NCI-H128 (cell line): ENCODE results near the gene ISLR.
A peak's percentile ranks its signal among the peaks of the same experiment; 100 is the strongest.

Source experiments
- DNase-seq: peaks from one replicate; lab custom pipeline; 2025; ENCODE audit not compliant: unreplicated experiment; lab: John Stamatoyannopoulos, UW

Gene ISLR

DNA sequence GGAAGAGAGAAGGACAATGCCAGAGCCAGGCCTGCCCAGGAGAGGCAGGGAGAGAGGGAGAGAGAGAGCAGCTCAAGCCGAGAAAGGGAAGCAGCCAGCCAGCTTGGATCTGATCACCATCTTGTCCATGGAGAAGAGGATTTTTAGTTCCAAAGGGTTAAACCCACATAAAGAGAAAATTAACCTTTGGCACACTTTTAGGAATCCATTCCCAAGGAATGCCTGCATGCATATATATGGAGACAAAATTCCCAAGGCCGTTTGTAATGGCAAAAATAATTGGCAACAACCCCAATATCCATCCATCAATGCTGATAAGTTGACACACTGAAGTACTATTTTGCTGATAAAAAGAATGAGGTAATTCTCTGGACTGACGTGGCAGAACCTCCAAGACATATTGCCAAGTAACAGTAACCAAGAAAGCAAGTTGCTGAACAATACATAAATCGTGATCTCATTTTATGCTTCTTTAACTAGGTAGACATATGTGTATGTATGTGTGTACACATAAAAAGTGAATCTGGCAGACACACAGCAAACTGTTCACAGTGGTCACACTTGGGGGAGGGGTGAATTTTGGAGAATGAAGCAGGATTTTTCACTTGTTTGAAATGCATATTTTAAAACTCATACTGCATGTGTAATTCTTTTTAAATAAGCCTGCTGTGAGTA, 36.6 kb downstream of the ISLR start:
- no peak for DNase-seq

DNA sequence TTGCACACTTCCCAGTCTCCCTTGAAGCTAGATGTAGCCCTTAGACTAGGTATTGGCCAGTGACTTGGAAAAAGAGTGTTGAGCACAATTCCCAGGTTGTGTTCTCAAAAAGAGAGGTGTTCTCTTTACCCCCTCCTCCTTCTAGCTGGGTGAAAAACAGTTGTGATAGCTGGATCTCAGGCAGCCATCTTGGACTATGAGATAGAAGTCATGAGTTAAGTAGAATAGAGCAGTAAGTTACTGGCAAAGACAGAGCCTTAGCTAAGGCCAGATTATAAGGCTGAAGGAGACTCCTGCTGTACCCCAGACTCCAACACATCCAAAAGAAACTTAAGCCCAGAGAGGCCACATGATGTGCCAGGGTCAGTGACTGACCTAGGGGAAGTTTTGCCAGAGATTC, 37.2 kb downstream of the ISLR start:
- no peak for DNase-seq

DNA sequence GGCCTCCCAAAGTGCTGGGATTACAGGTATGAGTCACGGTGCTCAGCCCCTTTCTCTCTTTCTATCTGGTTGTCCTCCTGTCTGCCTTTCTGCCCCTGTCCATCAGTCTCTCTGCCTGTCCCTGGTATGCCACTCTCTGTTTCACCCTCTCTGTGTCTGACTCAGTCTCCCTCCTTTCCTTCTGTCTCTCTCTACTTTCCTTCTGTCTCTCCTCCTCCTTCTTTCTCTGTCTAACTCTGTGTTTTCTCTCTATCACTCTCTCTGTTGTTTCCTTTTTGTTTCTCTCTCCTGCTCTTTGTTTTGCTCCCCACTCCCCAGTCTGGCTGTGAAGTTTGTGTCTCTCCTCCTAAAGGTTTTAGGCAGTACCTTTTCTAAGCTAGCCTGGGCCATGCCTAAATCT, 38.1 kb downstream of the ISLR start:
- no peak for DNase-seq

DNA sequence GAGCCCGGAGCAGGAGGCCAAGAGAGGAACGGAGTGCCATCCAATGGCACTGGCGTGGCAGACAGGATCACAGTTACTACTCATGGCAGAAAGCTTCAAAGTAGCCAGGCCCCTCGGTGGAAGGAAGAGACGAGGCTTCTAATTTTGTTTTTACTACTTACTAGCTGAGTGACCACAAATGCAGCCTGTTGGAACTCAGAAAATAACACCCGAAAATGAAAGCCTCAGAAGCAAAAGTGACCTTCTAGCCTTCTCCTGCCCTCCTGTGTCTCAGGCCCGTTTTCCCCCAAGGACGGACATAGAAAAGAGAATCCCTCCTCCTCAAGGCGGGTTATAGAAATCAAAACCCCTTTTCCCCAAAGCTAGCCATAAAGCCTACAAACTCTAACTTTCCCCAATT, 39.0 kb downstream of the ISLR start:
- DNase-seq, result no peak

DNA sequence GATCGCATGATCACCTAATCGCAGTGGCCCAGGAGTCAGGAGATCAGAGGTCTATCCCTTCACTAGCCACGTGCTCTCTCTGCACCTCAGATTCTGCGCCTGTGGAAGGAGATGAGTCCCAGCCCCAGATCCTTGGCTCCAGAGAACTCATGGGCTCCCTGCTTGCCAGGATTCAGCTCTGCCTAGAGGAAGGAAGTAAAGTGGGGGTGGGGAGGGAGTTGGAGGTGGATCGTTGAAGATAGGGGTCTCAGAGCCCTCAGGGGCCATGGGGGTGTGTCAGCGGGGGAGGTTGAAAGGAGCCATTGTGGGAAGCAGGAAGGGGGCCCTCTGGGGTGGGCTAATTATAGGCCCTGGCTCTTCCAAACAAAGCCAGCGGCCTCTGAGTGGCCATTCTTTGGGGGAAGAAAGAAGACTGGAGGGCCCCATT, 40.4 kb downstream of the ISLR start:
- no peak for DNase-seq

DNA sequence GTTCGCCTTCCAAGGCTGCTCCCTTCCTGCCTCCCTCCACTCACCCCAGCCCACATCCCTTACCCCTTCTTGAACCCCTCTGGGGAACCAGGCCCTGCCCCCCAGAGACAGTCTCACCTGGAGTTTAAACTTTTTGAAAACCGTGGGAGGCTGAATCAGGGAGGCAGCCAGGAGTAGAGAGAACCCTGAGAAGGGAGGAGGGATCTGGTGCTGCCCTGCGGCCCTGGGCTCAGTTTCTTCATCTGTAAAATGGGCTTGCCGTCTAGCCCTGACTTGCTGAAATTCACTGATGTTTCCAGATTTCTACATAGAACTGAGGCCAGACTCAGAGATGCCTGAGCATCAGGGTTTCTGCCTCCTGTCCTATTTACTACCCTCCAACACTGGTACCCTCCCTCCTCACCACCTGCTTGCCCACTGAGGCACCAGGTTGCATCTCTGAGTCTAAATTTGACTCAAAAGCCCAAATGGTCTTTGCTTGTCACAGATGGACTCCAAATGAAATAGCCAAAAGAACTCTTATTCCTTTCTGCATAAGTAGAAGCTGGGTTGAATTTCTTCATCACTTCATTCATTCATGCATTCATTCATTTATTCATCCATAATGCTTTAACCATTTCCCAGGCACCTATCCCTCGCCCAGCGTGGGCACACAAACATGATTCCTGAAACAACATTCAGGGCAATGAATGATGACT, 41.0 kb downstream of the ISLR start:
- no peak for DNase-seq

DNA sequence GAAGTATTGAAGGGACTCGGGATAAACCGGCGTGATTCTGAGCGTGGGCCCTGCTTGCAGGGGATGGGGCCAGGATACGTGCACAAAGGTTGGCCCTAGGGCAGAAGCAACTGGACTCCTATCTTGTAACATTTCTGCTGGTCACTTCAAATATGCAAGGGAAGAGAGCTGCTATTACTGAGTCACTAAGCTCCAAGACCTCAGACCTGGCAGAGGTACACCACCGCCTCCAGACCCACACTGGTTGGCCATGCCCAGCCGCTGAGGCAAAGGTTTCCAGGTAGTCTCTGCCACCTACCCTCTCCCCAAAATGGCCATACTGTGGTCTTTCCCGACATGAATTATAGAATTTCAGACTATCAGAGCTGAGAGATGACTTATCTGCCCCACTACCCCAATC, 42.4 kb downstream of the ISLR start:
- no peak for DNase-seq

DNA sequence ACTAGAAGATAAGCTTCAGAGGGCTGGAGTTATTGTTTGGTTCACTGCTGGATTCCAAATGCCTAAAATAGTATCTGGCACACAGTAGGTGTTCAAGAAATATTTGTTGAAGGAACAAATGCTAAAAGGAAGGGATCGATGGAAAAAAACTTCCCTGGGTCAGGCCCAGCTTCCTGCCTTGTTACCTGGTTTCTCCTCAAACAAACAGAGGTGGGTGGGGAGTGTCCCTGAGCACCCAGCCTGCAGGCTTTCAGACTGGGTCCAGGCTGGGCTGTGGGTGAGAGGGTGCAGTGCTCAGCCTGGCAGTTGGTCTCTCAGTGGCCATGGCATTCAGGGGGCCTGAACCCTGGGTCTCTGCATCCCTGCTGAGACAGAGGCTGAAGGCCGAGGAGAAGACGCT, 43.4 kb downstream of the ISLR start:
- no peak for DNase-seq

DNA sequence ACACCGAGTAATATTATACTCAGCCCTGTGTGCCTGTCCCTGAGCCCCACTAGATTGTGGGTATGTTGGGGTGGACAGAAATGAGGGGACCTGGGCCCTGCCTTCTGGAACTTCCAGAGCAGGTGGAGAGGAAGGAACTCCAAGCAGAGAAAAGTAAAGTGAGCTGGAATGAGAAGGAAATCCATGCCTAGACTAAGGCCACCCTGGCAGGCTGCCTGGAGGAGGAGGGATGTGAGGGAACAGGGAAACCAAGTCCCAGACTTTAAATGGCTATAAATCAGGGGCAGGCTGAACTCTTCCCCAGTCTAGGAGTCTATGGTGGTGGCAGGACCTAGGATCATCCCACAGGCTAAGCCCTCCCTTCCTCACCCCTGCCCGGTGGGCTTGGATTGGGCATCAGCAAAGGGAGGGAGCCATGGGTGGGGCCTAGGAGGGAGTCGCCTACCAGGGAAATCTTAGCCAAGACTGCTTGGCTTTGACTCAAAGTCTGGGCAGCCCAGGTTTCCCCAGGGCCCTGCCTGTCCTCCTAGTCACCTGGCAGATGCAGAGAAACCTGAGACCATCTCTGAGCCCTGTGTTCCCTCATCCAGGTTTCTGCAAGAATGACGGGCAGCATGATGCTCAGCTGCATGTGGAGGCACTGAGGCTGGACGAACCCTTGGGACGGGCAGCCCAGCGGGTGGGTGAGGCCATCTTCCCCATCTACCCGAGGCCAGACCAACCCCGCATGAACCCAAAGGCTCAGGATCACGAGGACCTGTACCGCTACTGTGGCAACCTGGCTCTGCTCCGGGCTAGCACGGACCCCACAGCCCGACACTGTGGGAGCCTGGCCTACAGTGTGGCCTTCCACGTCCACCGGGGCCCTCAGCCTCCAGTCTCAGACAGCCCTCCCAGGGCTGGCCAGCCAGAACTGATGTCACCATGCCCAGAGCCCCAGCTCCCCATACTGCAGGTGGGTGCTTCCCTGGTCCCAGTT, 44.7 kb downstream of the ISLR start:
- no peak for DNase-seq

DNA sequence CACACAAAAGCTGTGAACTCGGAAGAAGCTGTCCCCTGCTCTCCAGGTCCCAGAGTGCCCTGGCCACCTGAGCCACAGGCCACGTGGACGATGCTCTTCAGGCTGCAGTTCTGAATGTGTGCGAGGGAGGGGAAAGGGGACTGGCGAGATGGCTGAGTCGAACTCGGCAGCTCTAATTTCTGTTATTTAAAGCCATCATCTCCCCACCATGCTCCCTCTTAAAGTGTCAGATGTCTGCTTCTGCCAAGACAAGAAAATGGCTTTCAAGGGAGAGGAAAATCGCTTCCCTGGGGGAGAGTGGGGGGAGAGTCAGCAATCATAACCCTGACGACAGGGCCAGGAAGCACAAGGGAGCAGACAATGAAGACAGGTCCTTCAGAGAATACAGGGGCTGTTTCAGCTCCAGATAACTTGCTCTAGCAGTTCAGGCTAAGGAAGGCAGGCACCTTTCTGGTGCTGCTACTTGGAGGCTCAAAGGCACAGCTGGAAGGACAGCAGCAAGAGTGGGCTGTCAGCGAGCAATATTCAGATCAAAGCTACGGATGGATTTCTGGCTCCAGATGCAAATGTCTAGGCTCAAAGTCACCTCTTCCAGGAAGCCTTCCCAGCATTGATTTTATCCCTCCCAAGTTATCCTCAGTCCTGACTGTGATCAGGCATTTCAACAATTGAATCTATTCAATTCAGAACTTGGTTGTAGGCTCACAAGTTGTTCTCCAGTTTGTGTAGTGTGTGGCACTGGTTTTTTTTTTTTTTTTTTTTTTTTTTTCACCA, 47.2 kb downstream of the ISLR start:
- peak; percentile 29 for DNase-seq

DNA sequence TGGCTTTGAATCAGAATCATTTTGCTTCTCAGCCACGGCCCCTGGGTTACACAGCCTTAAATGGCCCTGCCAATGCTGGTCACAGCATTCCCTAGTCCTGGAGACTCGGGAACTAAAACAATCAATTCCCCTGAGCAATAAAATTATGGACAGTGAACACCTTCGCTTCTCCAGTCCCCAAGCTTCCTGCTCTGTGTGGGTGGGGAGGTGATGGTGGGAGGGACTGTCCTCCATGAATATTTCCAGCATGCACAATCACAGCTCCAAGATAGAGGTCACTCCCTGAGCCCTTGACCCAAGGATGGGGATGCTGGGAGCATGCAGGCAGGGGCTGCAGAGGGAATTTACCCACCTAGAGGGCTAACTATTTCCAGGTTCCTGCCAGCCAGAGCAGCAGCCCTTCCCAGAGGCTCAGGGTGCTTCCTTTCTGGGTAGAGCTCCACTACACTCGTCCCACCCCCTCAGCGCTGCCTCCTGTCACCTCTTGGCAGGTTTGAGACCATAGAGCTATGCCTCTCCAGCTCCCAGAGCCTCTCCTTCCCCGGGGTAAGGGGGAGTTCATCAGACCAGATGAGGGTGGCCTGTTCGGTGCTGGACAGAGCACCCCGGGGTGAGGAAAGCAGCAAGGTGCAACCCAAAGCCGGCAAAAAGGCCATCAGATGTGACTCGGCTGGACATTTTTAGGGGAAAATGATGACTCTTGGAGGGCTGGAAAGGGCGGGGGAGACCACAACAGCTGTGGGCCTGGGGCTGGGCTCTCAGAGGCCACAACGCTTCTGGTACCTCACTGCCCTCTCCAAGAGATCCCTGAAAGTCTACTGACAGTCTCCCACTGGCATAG, 48.1 kb downstream of the ISLR start:
- DNase-seq, result no peak

DNA sequence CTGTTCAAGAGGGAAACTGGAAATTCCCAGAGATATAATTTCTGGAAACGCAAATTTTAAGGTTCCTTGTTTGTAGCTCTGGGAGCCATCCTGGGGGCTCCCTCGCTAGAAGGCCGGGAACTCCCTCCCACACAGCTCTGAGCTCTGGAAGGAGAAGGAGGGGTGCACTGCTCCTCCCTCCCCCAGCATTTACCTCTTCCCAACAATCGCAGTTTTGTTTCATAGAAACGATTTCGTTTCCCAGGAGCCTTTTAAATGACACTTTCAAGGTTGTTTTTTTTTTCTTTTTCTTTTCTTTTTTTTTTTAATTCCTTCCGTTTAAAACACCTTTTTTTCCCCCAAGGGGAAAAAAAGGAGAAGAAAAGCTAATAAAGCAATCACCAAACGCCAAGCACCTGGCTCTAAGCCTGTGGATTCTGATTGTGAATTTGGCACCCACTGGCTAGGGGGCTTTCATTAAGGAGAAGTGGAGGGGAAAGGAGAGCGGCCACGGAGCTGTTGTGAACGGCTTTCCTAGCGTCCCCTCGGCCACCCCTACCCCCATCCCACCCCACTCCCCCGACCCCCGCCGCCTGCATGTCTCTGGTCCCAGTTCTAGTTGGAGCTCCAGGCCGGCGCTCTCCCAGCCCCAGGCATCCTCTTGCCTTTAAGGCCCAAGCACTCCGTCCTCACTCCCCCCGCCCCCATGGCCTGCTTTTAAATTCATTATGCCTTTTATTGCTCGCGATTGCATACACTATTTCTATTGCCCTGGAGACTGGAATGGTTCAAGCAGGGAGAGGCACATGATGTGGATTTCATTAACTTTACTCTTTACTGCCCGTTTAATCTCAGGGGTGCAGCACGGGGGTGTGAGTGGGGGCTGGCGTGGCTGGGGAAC, 49.0 kb downstream of the ISLR start:
- DNase-seq, result no peak

DNA sequence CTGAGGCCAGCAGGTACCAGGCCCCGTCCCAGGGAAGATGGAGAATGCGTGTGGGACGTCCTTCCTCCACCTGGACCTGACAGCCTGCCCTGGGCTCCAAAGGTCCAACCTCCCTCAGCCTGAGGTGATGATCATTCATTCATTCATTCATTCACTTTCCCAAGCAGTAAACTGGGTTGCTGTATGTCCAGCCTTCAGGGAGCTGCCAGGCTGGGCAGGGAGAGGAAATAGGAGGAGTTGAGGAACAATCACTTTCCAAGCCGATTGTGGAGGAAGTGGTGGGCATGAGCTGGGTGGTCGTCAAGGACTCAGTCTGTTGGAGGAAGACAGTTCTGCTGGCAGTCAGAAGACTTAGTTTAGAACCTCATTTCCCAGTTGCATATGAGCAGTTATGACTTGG, 52.4 kb downstream of the ISLR start:
- no peak for DNase-seq
